Common myeloid progenitor, CD34-positive (primary cell): ENCODE data around the gene MAMDC2.

Experiments
- CTCF ChIA-PET: fragments of 350-600 bp; sonication (Branson Sonifier 250); formaldehyde crosslinking; loops from one replicate; lab custom pipeline; 2021; ENCODE audit warnings: antibody characterized with exemption; lab: Charles Lee
- POLR2A ChIA-PET: fragments of 350-600 bp; sonication (Branson Sonifier 250); formaldehyde crosslinking; loops from one replicate; lab custom pipeline; 2021; ENCODE audit warnings: antibody characterized with exemption; lab: Charles Lee
- DNase-seq, 3 donors: peaks; one replicate each; pipeline versions ENCODE4 v3.0.0 to v3.0.0-alpha.2; 2013
- H3K27ac ChIP-seq, 2 experiments: 1 replicate in 1 of 2; 2 replicates in 1 of 2; pipeline ENCODE4 v1.7.0; 2013; ENCODE audit warnings: inconsistent platforms in 2 of 2, low read length in 2 of 2, mild to moderate bottlenecking in 2 of 2, low read depth in 1 of 2, moderate library complexity in 1 of 2; ENCODE audit not compliant: severe bottlenecking in 2 of 2, insufficient read depth in 1 of 2, poor library complexity in 1 of 2
- H3K27me3 ChIP-seq, 5 experiments: replicated peaks in 2 of 5; 1 replicate in 3 of 5; 2 replicates in 2 of 5; pipeline versions ENCODE4 v1.6.1 to v1.7.0; 2013; ENCODE audit warnings: low read length in 4 of 5, mild to moderate bottlenecking in 2 of 5, moderate library complexity in 2 of 5, inconsistent platforms in 1 of 5; ENCODE audit not compliant: insufficient read depth in 5 of 5, control insufficient read depth in 4 of 5
- H3K36me3 ChIP-seq, 4 experiments: 1 replicate in 2 of 4; 2 replicates in 2 of 4; pipeline versions ENCODE4 v1.6.1 to v1.7.0; 2013; ENCODE audit warnings: low read length in 3 of 4, control low read depth in 1 of 4, mild to moderate bottlenecking in 1 of 4; ENCODE audit not compliant: control insufficient read depth in 4 of 4, insufficient read depth in 4 of 4
- H3K4me1 ChIP-seq, 4 experiments: 1 replicate in 3 of 4; 2 replicates in 1 of 4; pipeline versions ENCODE4 v1.6.1 to v1.7.1; 2013; ENCODE audit warnings: low read length in 3 of 4, mild to moderate bottlenecking in 3 of 4, control low read depth in 1 of 4, inconsistent platforms in 1 of 4, moderate library complexity in 1 of 4; ENCODE audit not compliant: control insufficient read depth in 4 of 4, insufficient read depth in 4 of 4; ENCODE audit errors: control extremely low read depth in 1 of 4
- H3K4me3 ChIP-seq, 7 experiments: 1 replicate in 4 of 7; 2 replicates in 3 of 7; pipeline versions ENCODE4 v1.5.1 to v1.7.0; 2013; ENCODE audit warnings: mild to moderate bottlenecking in 7 of 7, low read length in 6 of 7, moderate library complexity in 6 of 7, inconsistent platforms in 2 of 7, low read depth in 2 of 7, control low read depth in 1 of 7; ENCODE audit not compliant: insufficient read depth in 4 of 7, control insufficient read depth in 1 of 7; ENCODE audit errors: extremely low read depth in 1 of 7
- H3K9me3 ChIP-seq, 5 experiments: 1 replicate in 4 of 5; 2 replicates in 1 of 5; pipeline versions ENCODE4 v1.6.1 to v1.7.1; 2013; ENCODE audit warnings: low read length in 4 of 5, mild to moderate bottlenecking in 2 of 5, inconsistent platforms in 1 of 5, low read depth in 1 of 5, moderate library complexity in 1 of 5; ENCODE audit not compliant: control insufficient read depth in 4 of 5, insufficient read depth in 2 of 5; ENCODE audit errors: control extremely low read depth in 1 of 5
- WGBS: methylation state at CpG from one replicate; pipeline ENCODE4 v1.1.5; 2013; ENCODE audit not compliant: insufficient coverage; 5-methylcytosine and 5-hydroxymethylcytosine counted together

MAMDC2 gene

GRCh38 chr9:70114898-70115297, 71.2 kb downstream of the MAMDC2 start:
- peaks cover 0 to 18% (median 4%) of the 10 kb centered on the region in 4 experiments for H3K4me1 ChIP-seq
- no peak overlapping the region for H3K4me3 ChIP-seq
- H3K27me3 ChIP-seq, result peaks cover 0 to 8% (median 0%) of the 10 kb centered on the region in 5 experiments
- DNase-seq, result no peak
- no peaks in the 10 kb centered on the region for H3K9me3 ChIP-seq
- no peak overlapping the region for H3K27ac ChIP-seq
- CTCF ChIA-PET, result interaction anchor here (1.8 to 10.0 kb wide), 3 partner anchors 58 to 147 kb away, joined by 6 to 185 read pairs (median 72); no protein-coding TSS in a partner anchor
- WGBS, result 100% methylated on average over 1 of the region's 1 CpG
- H3K36me3 ChIP-seq, result peaks cover 0 to 41% (median 4%) of the 10 kb centered on the region in 4 experiments
- POLR2A ChIA-PET, result no interaction called here

- DNase-seq, result peak in 1 of 3 donors; percentile 13
- peaks cover 0 to 41% (median 6%) of the 10 kb centered on the region in 4 experiments for H3K36me3 ChIP-seq
- H3K27ac ChIP-seq, result no peak overlapping the region
- peaks cover 0 to 4% (median 0%) of the 10 kb centered on the region in 5 experiments for H3K27me3 ChIP-seq
- CTCF ChIA-PET, result no interaction called here
- no peaks in the 10 kb centered on the region for H3K9me3 ChIP-seq
- H3K4me3 ChIP-seq, result no peak overlapping the region
- POLR2A ChIA-PET, result no interaction called here
- no peaks in the 10 kb centered on the region for H3K4me1 ChIP-seq
These were observed 74.2 kb downstream of the MAMDC2 start for GRCh38 chr9:70117835-70118319.

GRCh38 chr9:70119786-70120185, 76.1 kb downstream of the MAMDC2 start:
- 93% methylated on average over 2 of the region's 2 CpGs for WGBS
- no peak overlapping the region for H3K27ac ChIP-seq
- H3K4me1 ChIP-seq, result no peaks in the 10 kb centered on the region
- H3K4me3 ChIP-seq, result no peak overlapping the region
- peaks cover 0 to 35% (median 4%) of the 10 kb centered on the region in 4 experiments for H3K36me3 ChIP-seq
- ChIA-PET POLR2A (no interaction called here), CTCF (interaction anchor here (6.5 kb wide), 1 partner anchor 8 kb away, joined by 41 read pairs; no protein-coding TSS in a partner anchor)
- no peak for DNase-seq
- peaks cover 0 to 4% (median 0%) of the 10 kb centered on the region in 5 experiments for H3K27me3 ChIP-seq
- H3K9me3 ChIP-seq, result no peaks in the 10 kb centered on the region

- peak; percentile 32 to 74 (median 60) for DNase-seq
- ChIA-PET CTCF (interaction anchor here (6.5 kb wide), 1 partner anchor 9 kb away, joined by 41 read pairs; no protein-coding TSS in a partner anchor), POLR2A (interaction anchor here (0.6 kb wide), 1 partner anchor 40 kb away, joined by 3 read pairs; no protein-coding TSS in a partner anchor)
- Histone ChIP-seq H3K9me3 (no peaks in the 10 kb centered on the region), H3K4me1 (no peaks in the 10 kb centered on the region), H3K36me3 (peaks cover 0 to 42% (median 4%) of the 10 kb centered on the region in 4 experiments), H3K27me3 (peaks cover 0 to 5% (median 0%) of the 10 kb centered on the region in 5 experiments), H3K27ac (no peak overlapping the region), H3K4me3 (no peak overlapping the region)
- WGBS, result 91% methylated on average over 5 of the region's 5 CpGs
These were observed 77.3 kb downstream of the MAMDC2 start for GRCh38 chr9:70120834-70121510.

GRCh38 chr9:70121818-70122436, 78.3 kb downstream of the MAMDC2 start:
- no peak overlapping the region for H3K4me3 ChIP-seq
- CTCF ChIA-PET, result interaction anchor here (1.0 to 6.5 kb wide), 2 partner anchors 9 to 10 kb away, joined by 3 to 41 read pairs; no protein-coding TSS in a partner anchor
- H3K9me3 ChIP-seq, result no peaks in the 10 kb centered on the region
- peaks cover 0 to 48% (median 4%) of the 10 kb centered on the region in 4 experiments for H3K36me3 ChIP-seq
- no peak overlapping the region for H3K27ac ChIP-seq
- WGBS, result 67% methylated on average over 2 of the region's 2 CpGs
- no peaks in the 10 kb centered on the region for H3K4me1 ChIP-seq
- H3K27me3 ChIP-seq, result peaks cover 0 to 5% (median 0%) of the 10 kb centered on the region in 5 experiments
- POLR2A ChIA-PET, result no interaction called here
- DNase-seq, result no peak

GRCh38 chr9:70123695-70124094, 80.0 kb downstream of the MAMDC2 start:
- 96% methylated on average over 4 of the region's 4 CpGs for WGBS
- Histone ChIP-seq H3K27ac (no peak overlapping the region), H3K36me3 (peaks cover 0 to 57% (median 7%) of the 10 kb centered on the region in 4 experiments), H3K4me3 (no peak overlapping the region), H3K27me3 (peaks cover 0 to 4% (median 0%) of the 10 kb centered on the region in 5 experiments), H3K9me3 (no peaks in the 10 kb centered on the region), H3K4me1 (no peaks in the 10 kb centered on the region)
- DNase-seq, result no peak
- CTCF ChIA-PET, result interaction anchor here (6.5 kb wide), 1 partner anchor 12 kb away, joined by 41 read pairs; no protein-coding TSS in a partner anchor
- POLR2A ChIA-PET, result no interaction called here
